ENCODE measurements around the gene TCF7L2.

DNA sequence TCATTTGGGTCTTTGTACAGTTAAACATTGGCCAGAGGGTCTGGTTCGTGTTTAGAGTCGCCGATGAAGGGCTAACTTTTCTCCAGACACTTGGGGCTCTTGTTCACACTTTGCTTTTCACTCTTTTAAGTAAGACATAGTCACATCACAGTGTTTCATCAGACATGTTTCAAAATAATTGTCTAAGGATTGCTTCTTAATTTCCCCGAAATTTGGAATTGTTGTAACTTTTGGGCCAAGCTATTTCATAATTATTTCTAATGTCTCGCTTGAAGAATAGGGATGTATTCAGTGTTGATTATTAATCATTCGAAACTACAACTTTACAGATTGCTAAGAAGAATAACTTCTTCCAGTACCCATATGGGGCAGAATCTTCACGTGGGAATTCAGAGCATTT lies 92.8 kb downstream of the TCF7L2 start:
- TF ChIP-seq, protein P1, sequence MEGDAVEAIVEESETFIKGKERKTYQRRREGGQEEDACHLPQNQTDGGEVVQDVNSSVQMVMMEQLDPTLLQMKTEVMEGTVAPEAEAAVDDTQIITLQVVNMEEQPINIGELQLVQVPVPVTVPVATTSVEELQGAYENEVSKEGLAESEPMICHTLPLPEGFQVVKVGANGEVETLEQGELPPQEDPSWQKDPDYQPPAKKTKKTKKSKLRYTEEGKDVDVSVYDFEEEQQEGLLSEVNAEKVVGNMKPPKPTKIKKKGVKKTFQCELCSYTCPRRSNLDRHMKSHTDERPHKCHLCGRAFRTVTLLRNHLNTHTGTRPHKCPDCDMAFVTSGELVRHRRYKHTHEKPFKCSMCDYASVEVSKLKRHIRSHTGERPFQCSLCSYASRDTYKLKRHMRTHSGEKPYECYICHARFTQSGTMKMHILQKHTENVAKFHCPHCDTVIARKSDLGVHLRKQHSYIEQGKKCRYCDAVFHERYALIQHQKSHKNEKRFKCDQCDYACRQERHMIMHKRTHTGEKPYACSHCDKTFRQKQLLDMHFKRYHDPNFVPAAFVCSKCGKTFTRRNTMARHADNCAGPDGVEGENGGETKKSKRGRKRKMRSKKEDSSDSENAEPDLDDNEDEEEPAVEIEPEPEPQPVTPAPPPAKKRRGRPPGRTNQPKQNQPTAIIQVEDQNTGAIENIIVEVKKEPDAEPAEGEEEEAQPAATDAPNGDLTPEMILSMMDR (IDR thresholded peaks at IDR 0.05; ENCODE audit: low read length), result no peak
- TF ChIP-seq EZH2 (IDR thresholded peaks at IDR 0.05; ENCODE audit: borderline replicate concordance, low read length), result no peak
